Dermis blood vessel endothelial cell (primary cell): ENCODE results near the gene PKDCC. TPM values are rescaled to one million over a fixed set of nuclear protein-coding genes. Genes with fewer than 3 reads are reported as not detected.
"Not testable (repeated sequence)": the region's sequence is repeated elsewhere in the genome, so short reads cannot be mapped to it uniquely, and the experiment has no call there.

ENCODE experiments used
- DNase-seq: peaks from one replicate; pipeline ENCODE4 v3.0.0; 2010
- total RNA-seq: library from RNA; depleted of rRNA; stranded (reverse); fragments of >200 nt; gene quantifications from 2 replicates; pipeline ENCODE4 v1.2.3, GENCODE V29; 2014

Gene PKDCC
- total RNA-seq, 1 donor from 2014 or later, result 2.6 TPM

- no peak for DNase-seq
These were observed 16.3 kb upstream of the PKDCC start for GRCh38 chr2:42031281-42032223.

- no peak for DNase-seq
These were observed 15.6 kb upstream of the PKDCC start for GRCh38 chr2:42032224-42032620.

GRCh38 chr2:42032745-42033144 is 15.1 kb upstream of the PKDCC start:
- DNase-seq, result no peak

GRCh38 chr2:42034096-42034495 is 13.7 kb upstream of the PKDCC start:
- DNase-seq, result not testable (repeated sequence)

- no peak for DNase-seq
These were observed 12.6 kb upstream of the PKDCC start for GRCh38 chr2:42035241-42035640.

GRCh38 chr2:42036413-42036812 is 11.4 kb upstream of the PKDCC start:
- DNase-seq, result no peak

GRCh38 chr2:42036940-42037339 is 10.9 kb upstream of the PKDCC start:
- DNase-seq, result no peak

GRCh38 chr2:42040643-42041278 is 7.1 kb upstream of the PKDCC start:
- no peak for DNase-seq

- no peak for DNase-seq
These were observed 6.3 kb upstream of the PKDCC start for GRCh38 chr2:42041377-42042127.

GRCh38 chr2:42042631-42043355 is 5.0 kb upstream of the PKDCC start:
- no peak for DNase-seq

GRCh38 chr2:42043789-42044394 is 3.9 kb upstream of the PKDCC start:
- no peak for DNase-seq

- no peak for DNase-seq
These were observed 2.9 kb upstream of the PKDCC start for GRCh38 chr2:42044939-42045338.

- DNase-seq, result no peak
These were observed 2.5 kb upstream of the PKDCC start for GRCh38 chr2:42045352-42045751.

GRCh38 chr2:42045848-42046748 is 1.7 kb upstream of the PKDCC start:
- no peak for DNase-seq

- peak; percentile 20 for DNase-seq
These were observed 868 bp upstream of the PKDCC start for GRCh38 chr2:42046819-42047487.

GRCh38 chr2:42048299-42049220 is 739 bp downstream of the PKDCC start:
- DNase-seq, result peak; percentile 48

GRCh38 chr2:42049221-42050009 is 1.6 kb downstream of the PKDCC start:
- no peak for DNase-seq

GRCh38 chr2:42050010-42050702 is 2.3 kb downstream of the PKDCC start:
- DNase-seq, result no peak
